Breast epithelium (tissue), 4 donors: ENCODE measurements around the gene NR2C2. TPM values are rescaled to one million over a fixed set of nuclear protein-coding genes. Genes with fewer than 3 reads are reported as not detected.

Source experiments
- DNase-seq, 2 donors: peaks; one replicate each; pipeline ENCODE4 v3.0.0-alpha.2; 2019; ENCODE audit warnings: low spot score in 2 of 2
- H3K27ac ChIP-seq, 2 donors: fragments of 200-600 bp; sonication (generic) in 1 of 2; one replicate each; pipeline ENCODE4 v1.5.1; 2016 to 2019; ENCODE audit warnings: mild to moderate bottlenecking in 1 of 2
- H3K27me3 ChIP-seq, 2 donors: fragments of 200-600 bp; sonication (generic) in 1 of 2; one replicate each; pipeline versions ENCODE4 v1.5.1 to v1.6.0; 2017 to 2019; ENCODE audit warnings: control low read depth in 1 of 2, mild to moderate bottlenecking in 1 of 2
- H3K36me3 ChIP-seq: fragments of 200-600 bp; one replicate; pipeline ENCODE4 v1.5.1; 2019
- H3K4me1 ChIP-seq, 2 donors: fragments of 200-600 bp; sonication (generic); one replicate each; pipeline ENCODE4 v1.5.1; 2016 to 2019; ENCODE audit warnings: control low read depth in 1 of 2
- H3K4me3 ChIP-seq, 3 donors: fragments of 200-600 bp; sonication (generic); 1 replicate in 2 of 3; 2 replicates in 1 of 3; pipeline ENCODE4 v1.5.1; 2016 to 2019; ENCODE audit warnings: mild to moderate bottlenecking in 3 of 3, moderate library complexity in 2 of 3
- H3K9me3 ChIP-seq, 2 donors: fragments of 200-600 bp; sonication (generic) in 1 of 2; one replicate each; pipeline ENCODE4 v1.5.1; 2016 to 2019; ENCODE audit warnings: control low read depth in 1 of 2
- CTCF ChIP-seq, 3 donors: fragments of 450-650 bp; IDR thresholded peaks; one replicate each; pipeline ENCODE4 v1.5.1; 2016 to 2017; ENCODE audit warnings: antibody characterized with exemption in 3 of 3, mild to moderate bottlenecking in 3 of 3, moderate library complexity in 3 of 3
- POLR2A ChIP-seq: fragments of 450-650 bp; IDR thresholded peaks from one replicate; pipeline ENCODE4 v1.6.1; 2016; ENCODE audit warnings: antibody characterized with exemption, mild to moderate bottlenecking, moderate library complexity
- POLR2AphosphoS5 ChIP-seq, 3 donors: sonication (generic); formaldehyde crosslinking; IDR thresholded peaks; one replicate each; pipeline ENCODE4 v1.6.1; 2017; ENCODE audit warnings: antibody characterized with exemption in 3 of 3
- intact Hi-C: fragments of 100-400 bp; cut with DNase I; formaldehyde crosslinking; loops from one replicate; pipeline ENCODE4 v1.15.1; 2023; ENCODE audit warnings: low total_unique reads
- total RNA-seq, 3 donors: library from RNA; depleted of rRNA; stranded (reverse); fragments of >200 nt; gene quantifications; one replicate each; pipeline ENCODE4 v1.1.0, GENCODE V29; 2016

Gene NR2C2
- total RNA-seq, 3 donors from 2014 or later, result 41.9 to 71.0 (median 52.8) TPM

GRCh38 chr3:15089201-15089600, 141.8 kb downstream of the NR2C2 start:
- no peak for DNase-seq
- intact Hi-C loops, result no loop called here
- H3K27ac ChIP-seq, result no peak overlapping the region

GRCh38 chr3:15091575-15091974, 144.2 kb downstream of the NR2C2 start:
- Histone ChIP-seq H3K4me3 (no peak overlapping the region), H3K36me3 (no peaks in the 10 kb centered on the region), H3K27me3 (no peaks in the 10 kb centered on the region), H3K4me1 (no peaks in the 10 kb centered on the region), H3K9me3 (no peaks in the 10 kb centered on the region), H3K27ac (no peak overlapping the region)
- intact Hi-C loops, result no loop called here
- no peak for DNase-seq
- no peak for TF ChIP-seq CTCF (IDR thresholded peaks at IDR 0.05)

More at GRCh38 chr3:15089201-15089600, 141.8 kb downstream of the NR2C2 start:
- no peaks in the 10 kb centered on the region for H3K27me3 ChIP-seq
- TF ChIP-seq CTCF (IDR thresholded peaks at IDR 0.05), result no peak
- TF ChIP-seq POLR2AphosphoS5 (IDR thresholded peaks at IDR 0.05), result no peak
- no peak for TF ChIP-seq POLR2A
- H3K9me3 ChIP-seq, result no peaks in the 10 kb centered on the region
- H3K36me3 ChIP-seq, result no peaks in the 10 kb centered on the region
- no peak overlapping the region for H3K4me3 ChIP-seq
- no peaks in the 10 kb centered on the region for H3K4me1 ChIP-seq

- H3K4me1 ChIP-seq, result peaks cover 0 to 2% of the 10 kb centered on the region in 2 donors
- H3K27ac ChIP-seq, result no peak overlapping the region
- DNase-seq, result no peak
- no peak overlapping the region for H3K4me3 ChIP-seq
- TF ChIP-seq POLR2AphosphoS5 (IDR thresholded peaks at IDR 0.05), result no peak
- no peak for TF ChIP-seq CTCF (IDR thresholded peaks at IDR 0.05)
- no peak for TF ChIP-seq POLR2A
- no peaks in the 10 kb centered on the region for H3K36me3 ChIP-seq
- intact Hi-C loops, result no loop called here
- H3K9me3 ChIP-seq, result no peaks in the 10 kb centered on the region
- H3K27me3 ChIP-seq, result no peaks in the 10 kb centered on the region
Observed at GRCh38 chr3:15092686-15093085, 145.3 kb downstream of the NR2C2 start.

- H3K4me1 ChIP-seq, result peaks cover 0 to 7% of the 10 kb centered on the region in 2 donors
- no peak overlapping the region for H3K4me3 ChIP-seq
- no peak for TF ChIP-seq CTCF (IDR thresholded peaks at IDR 0.05)
- TF ChIP-seq POLR2AphosphoS5 (IDR thresholded peaks at IDR 0.05), result no peak
- no peak for TF ChIP-seq POLR2A
- intact Hi-C loops, result no loop called here
- no peaks in the 10 kb centered on the region for H3K27me3 ChIP-seq
- H3K36me3 ChIP-seq, result no peaks in the 10 kb centered on the region
- no peak overlapping the region for H3K27ac ChIP-seq
- DNase-seq, result no peak
- H3K9me3 ChIP-seq, result no peaks in the 10 kb centered on the region
Observed at GRCh38 chr3:15094187-15094875, 146.9 kb downstream of the NR2C2 start.

- no peaks in the 10 kb centered on the region for H3K36me3 ChIP-seq
- no peak overlapping the region for H3K27ac ChIP-seq
- intact Hi-C loops, result no loop called here
Observed at GRCh38 chr3:15096046-15096445, 148.7 kb downstream of the NR2C2 start.

More at GRCh38 chr3:15096046-15096445, 148.7 kb downstream of the NR2C2 start:
- no peak overlapping the region for H3K4me3 ChIP-seq
- H3K4me1 ChIP-seq, result peaks cover 0 to 7% of the 10 kb centered on the region in 2 donors
- TF ChIP-seq CTCF (IDR thresholded peaks at IDR 0.05), result no peak
- TF ChIP-seq POLR2A, result no peak
- TF ChIP-seq POLR2AphosphoS5 (IDR thresholded peaks at IDR 0.05), result no peak
- no peaks in the 10 kb centered on the region for H3K27me3 ChIP-seq
- DNase-seq, result no peak
- no peaks in the 10 kb centered on the region for H3K9me3 ChIP-seq
